ENCODE measurements around the gene FAM171A2. TPM values are rescaled to one million over a fixed set of nuclear protein-coding genes. Genes with fewer than 3 reads are reported as not detected.

Gene FAM171A2
- polyA plus RNA-seq, 1 donor (not counting 4 experiments of a cell fraction or from before 2014, with no cell fraction given): 0.35 TPM

DNA sequence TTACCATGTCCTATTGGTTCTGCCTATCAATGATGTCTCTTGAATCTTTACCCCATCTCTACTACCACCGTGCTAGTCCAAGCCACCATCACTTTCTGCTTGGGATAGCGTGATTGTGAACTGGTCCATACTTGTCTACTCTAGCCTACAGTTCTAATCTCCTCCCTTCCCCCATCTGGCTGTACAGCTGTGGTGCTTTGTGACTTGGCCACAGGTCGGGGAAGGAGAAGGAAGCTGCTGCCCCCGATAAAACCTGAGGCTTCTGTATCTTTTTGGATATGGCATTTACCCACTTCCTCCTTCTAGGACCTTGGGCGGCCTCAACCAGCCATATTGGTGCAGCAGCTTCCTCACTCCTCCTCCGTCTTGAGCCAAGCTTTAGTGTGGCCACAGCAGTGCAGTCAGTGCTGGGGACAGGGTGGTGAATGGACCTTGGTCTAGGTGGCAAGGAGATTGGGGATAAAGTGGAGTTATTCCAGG lies 26.1 kb upstream of the FAM171A2 start:
- Histone ChIP-seq H4K20me1 (ENCODE audit: control insufficient read depth, extremely low read depth, insufficient read depth, low read length) (no peaks in the 10 kb centered on the region), H3K4me1 (ENCODE audit: control insufficient read depth, extremely low read depth, insufficient read depth, low read length) (peaks cover 9% of the 10 kb centered on the region), H3K9ac (ENCODE audit: control insufficient read depth, extremely low read depth, insufficient read depth, low read length) (no peak overlapping the region), H3K4me3 (ENCODE audit: control insufficient read depth in 2 of 3, extremely low read depth in 1 of 3, insufficient read depth in 2 of 3, low read depth in 1 of 3, low read length in 3 of 3) (no peak overlapping the region), H3K36me3 (ENCODE audit: control insufficient read depth in 2 of 2, extremely low read depth in 1 of 2, insufficient read depth in 2 of 2, low read length in 2 of 2) (no peaks in the 10 kb centered on the region), H3K79me2 (ENCODE audit: control insufficient read depth, insufficient read depth, low read length) (no peaks in the 10 kb centered on the region), H2AFZ (ENCODE audit: control insufficient read depth, low read length) (no peak overlapping the region), H3K9me3 (ENCODE audit: control insufficient read depth, low read depth, low read length) (no peaks in the 10 kb centered on the region), H3K27me3 (ENCODE audit: control insufficient read depth, extremely low read depth, insufficient read depth, low read length) (peaks cover 10% of the 10 kb centered on the region), H3K4me2 (ENCODE audit: control insufficient read depth, extremely low read depth, insufficient read depth, low read depth, low read length) (no peak overlapping the region), H3K9me1 (ENCODE audit: control insufficient read depth, extremely low read depth, insufficient read depth, low read length) (no peaks in the 10 kb centered on the region), H3K27ac (ENCODE audit: control insufficient read depth, insufficient read depth, low read length) (no peak overlapping the region)
- DNase-seq (ENCODE audit: low read depth, low spot score): no peak
- no peak for FAIRE-seq
- dilution Hi-C loops (cut with MboI; ENCODE audit: extremely low pct_ligation_motif_present, low sequenced_read_pairs): no loop called here
- TF ChIP-seq EZH2 (IDR thresholded peaks at IDR 0.05; ENCODE audit: low read length): no peak
- TF ChIP-seq, protein P1, sequence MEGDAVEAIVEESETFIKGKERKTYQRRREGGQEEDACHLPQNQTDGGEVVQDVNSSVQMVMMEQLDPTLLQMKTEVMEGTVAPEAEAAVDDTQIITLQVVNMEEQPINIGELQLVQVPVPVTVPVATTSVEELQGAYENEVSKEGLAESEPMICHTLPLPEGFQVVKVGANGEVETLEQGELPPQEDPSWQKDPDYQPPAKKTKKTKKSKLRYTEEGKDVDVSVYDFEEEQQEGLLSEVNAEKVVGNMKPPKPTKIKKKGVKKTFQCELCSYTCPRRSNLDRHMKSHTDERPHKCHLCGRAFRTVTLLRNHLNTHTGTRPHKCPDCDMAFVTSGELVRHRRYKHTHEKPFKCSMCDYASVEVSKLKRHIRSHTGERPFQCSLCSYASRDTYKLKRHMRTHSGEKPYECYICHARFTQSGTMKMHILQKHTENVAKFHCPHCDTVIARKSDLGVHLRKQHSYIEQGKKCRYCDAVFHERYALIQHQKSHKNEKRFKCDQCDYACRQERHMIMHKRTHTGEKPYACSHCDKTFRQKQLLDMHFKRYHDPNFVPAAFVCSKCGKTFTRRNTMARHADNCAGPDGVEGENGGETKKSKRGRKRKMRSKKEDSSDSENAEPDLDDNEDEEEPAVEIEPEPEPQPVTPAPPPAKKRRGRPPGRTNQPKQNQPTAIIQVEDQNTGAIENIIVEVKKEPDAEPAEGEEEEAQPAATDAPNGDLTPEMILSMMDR (optimal IDR thresholded peaks at IDR 0.05 in 1 of 3, IDR thresholded peaks at IDR 0.05 in 1 of 3, conservative IDR thresholded peaks at IDR 0.05 in 1 of 3; ENCODE audit: extremely low read depth in 1 of 3, insufficient read depth in 2 of 3, low read length in 3 of 3): no peak

DNA sequence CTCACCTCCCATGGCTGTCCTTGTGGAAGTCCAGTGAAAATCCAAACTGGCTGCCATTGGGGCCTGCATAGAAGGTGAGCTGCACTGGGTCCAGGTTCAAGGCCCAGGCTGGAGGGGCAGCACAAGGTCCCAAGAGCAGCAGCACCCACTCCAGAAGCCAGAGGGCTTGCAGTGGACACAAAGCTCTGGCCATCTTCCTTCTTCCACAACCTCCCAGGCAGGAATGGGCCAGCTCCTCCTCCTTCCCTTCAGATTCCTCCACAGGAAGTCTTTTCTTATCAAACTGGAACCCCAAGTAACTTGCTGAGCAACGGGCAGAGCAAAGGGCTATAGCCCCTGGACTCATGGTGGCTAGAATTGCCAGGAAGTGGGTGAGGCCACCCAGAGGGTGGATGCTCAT lies 25.6 kb upstream of the FAM171A2 start, which contains the start of gene ITGA2B:
ITGA2B (minus strand) TSS at position 369 of the 400 bp plus-strand sequence; CDS start at position 193, 176 bp downstream.
- Histone ChIP-seq H3K4me1 (ENCODE audit: control insufficient read depth, extremely low read depth, insufficient read depth, low read length) (peaks cover 9% of the 10 kb centered on the region), H4K20me1 (ENCODE audit: control insufficient read depth, extremely low read depth, insufficient read depth, low read length) (no peaks in the 10 kb centered on the region), H3K27me3 (ENCODE audit: control insufficient read depth, extremely low read depth, insufficient read depth, low read length) (peaks cover 14% of the 10 kb centered on the region), H3K27ac (ENCODE audit: control insufficient read depth, insufficient read depth, low read length) (no peak within 1 kb of the TSS), H2AFZ (ENCODE audit: control insufficient read depth, low read length) (no peak within 1 kb of the TSS), H3K9me1 (ENCODE audit: control insufficient read depth, extremely low read depth, insufficient read depth, low read length) (no peaks in the 10 kb centered on the region), H3K4me2 (ENCODE audit: control insufficient read depth, extremely low read depth, insufficient read depth, low read depth, low read length) (no peak within 1 kb of the TSS), H3K79me2 (ENCODE audit: control insufficient read depth, insufficient read depth, low read length) (no peaks in the 10 kb centered on the region), H3K4me3 (ENCODE audit: control insufficient read depth in 2 of 3, extremely low read depth in 1 of 3, insufficient read depth in 2 of 3, low read depth in 1 of 3, low read length in 3 of 3) (no peak within 1 kb of the TSS), H3K9me3 (ENCODE audit: control insufficient read depth, low read depth, low read length) (no peaks in the 10 kb centered on the region), H3K9ac (ENCODE audit: control insufficient read depth, extremely low read depth, insufficient read depth, low read length) (no peak within 1 kb of the TSS), H3K36me3 (ENCODE audit: control insufficient read depth in 2 of 2, extremely low read depth in 1 of 2, insufficient read depth in 2 of 2, low read length in 2 of 2) (no peaks in the 10 kb centered on the region)
- dilution Hi-C loops (cut with MboI; ENCODE audit: extremely low pct_ligation_motif_present, low sequenced_read_pairs): no loop called here
- DNase-seq (ENCODE audit: low read depth, low spot score) (no peak), FAIRE-seq (no peak)
- TF ChIP-seq, protein P1 (optimal IDR thresholded peaks at IDR 0.05 in 1 of 3, IDR thresholded peaks at IDR 0.05 in 1 of 3, conservative IDR thresholded peaks at IDR 0.05 in 1 of 3; ENCODE audit: extremely low read depth in 1 of 3, insufficient read depth in 2 of 3, low read length in 3 of 3): no peak
- no peak for TF ChIP-seq EZH2 (IDR thresholded peaks at IDR 0.05; ENCODE audit: low read length)

Measured in keratinocyte (primary cell).